Stimulated activated naive CD8-positive, alpha-beta T cell treated with anti-CD3 and anti-CD28 coated beads, Interleukin-15, Interleukin-2, amounts not matched to agents 100 ng/mL and 50 ng/mL, for 24 hours (primary cell): ENCODE data around the gene DLEC1.
"Not testable (repeated sequence)": the region's sequence is repeated elsewhere in the genome, so short reads cannot be mapped to it uniquely, and the experiment has no call there.

Experiments
- H3K27ac Mint-ChIP-seq: one replicate; pipeline ENCODE4 v1.8.0; 2021; ENCODE audit warnings: mild to moderate bottlenecking, mixed read lengths
- H3K27me3 Mint-ChIP-seq: one replicate; pipeline ENCODE4 v1.8.0; 2021; ENCODE audit warnings: mixed read lengths
- H3K36me3 Mint-ChIP-seq: one replicate; pipeline ENCODE4 v1.8.0; 2021; ENCODE audit warnings: low read depth, mixed read lengths
- H3K4me1 Mint-ChIP-seq: one replicate; pipeline ENCODE4 v1.8.0; 2021; ENCODE audit warnings: low read depth, mixed read lengths
- H3K4me3 Mint-ChIP-seq: one replicate; pipeline ENCODE4 v1.8.0; 2021; ENCODE audit warnings: mild to moderate bottlenecking, mixed read lengths
- H3K9me3 Mint-ChIP-seq: one replicate; pipeline ENCODE4 v1.8.0; 2021; ENCODE audit warnings: mixed read lengths

The DLEC1 gene

DNA sequence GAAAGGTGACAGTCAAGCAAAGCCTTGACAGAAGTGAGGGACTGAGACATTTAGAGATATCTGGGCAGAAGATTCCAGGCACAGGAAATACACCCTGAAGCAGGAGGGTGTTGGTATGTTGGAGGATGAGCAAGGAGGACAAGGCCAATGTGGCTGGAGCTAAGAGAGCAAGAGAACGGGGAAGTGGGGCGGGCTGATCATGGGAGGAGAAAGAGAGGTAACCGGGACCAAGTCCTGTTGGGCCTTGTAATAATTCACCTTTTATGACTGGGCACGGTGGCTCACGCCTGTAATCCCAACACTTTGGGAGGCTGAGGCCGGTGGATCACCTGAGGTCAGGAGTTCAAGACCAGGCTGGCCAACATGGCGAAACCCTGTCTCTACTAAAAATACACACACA is 5.4 kb upstream of the DLEC1 start:
- peaks cover 18% of the 10 kb centered on the region for H3K4me1 Mint-ChIP-seq
- not testable (repeated sequence) for H3K4me3 Mint-ChIP-seq, H3K27me3 Mint-ChIP-seq, H3K27ac Mint-ChIP-seq, H3K9me3 Mint-ChIP-seq, H3K36me3 Mint-ChIP-seq

GRCh38 chr3:38034335-38034734 is 4.7 kb upstream of the DLEC1 start:
- not testable (repeated sequence) for H3K4me3 Mint-ChIP-seq, H3K27me3 Mint-ChIP-seq, H3K27ac Mint-ChIP-seq, H3K36me3 Mint-ChIP-seq, H3K9me3 Mint-ChIP-seq
- H3K4me1 Mint-ChIP-seq: peaks cover 24% of the 10 kb centered on the region

- peaks cover 28% of the 10 kb centered on the region for H3K4me1 Mint-ChIP-seq
- no peak overlapping the region for H3K4me3 Mint-ChIP-seq
- H3K27ac Mint-ChIP-seq: no peak overlapping the region
- peaks cover 8% of the 10 kb centered on the region for H3K9me3 Mint-ChIP-seq
- H3K27me3 Mint-ChIP-seq: peaks cover 9% of the 10 kb centered on the region
- peaks cover 4% of the 10 kb centered on the region for H3K36me3 Mint-ChIP-seq
Measured at GRCh38 chr3:38036286-38036685, 2.7 kb upstream of the DLEC1 start.

DNA sequence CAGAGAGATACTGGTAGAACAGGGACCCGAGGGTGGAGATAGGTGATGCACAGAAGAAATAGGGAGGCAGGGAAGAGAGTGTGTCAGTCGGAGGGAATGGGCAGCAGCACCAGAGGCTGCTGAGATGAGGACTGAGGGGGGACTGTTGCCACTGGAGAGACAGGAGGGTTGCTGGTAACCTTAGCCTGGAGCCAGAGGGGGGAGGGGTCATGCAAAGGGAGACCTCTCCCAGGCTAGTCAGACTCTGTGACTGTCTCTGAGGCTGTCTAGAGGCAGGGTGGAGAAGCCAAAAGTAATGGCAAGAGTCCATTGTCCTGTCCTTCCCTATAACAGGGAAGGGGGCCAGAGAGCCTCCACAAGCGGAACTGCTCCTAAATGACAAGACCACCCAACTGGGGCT is 2.1 kb upstream of the DLEC1 start:
- Mint-ChIP-seq H3K36me3 (peaks cover 4% of the 10 kb centered on the region), H3K27ac (no peak overlapping the region), H3K4me3 (no peak overlapping the region), H3K4me1 (peaks cover 28% of the 10 kb centered on the region), H3K27me3 (peaks cover 7% of the 10 kb centered on the region), H3K9me3 (peaks cover 8% of the 10 kb centered on the region)

- H3K36me3 Mint-ChIP-seq: peaks cover 4% of the 10 kb centered on the region
- no peaks in the 10 kb centered on the region for H3K27me3 Mint-ChIP-seq
- peak overlapping the region; percentile 80 for H3K27ac Mint-ChIP-seq
- peaks cover 28% of the 10 kb centered on the region for H3K4me1 Mint-ChIP-seq
- H3K9me3 Mint-ChIP-seq: peaks cover 8% of the 10 kb centered on the region
- peak overlapping the region; percentile 46 for H3K4me3 Mint-ChIP-seq
Measured at GRCh38 chr3:38038447-38038911, 529 bp upstream of the DLEC1 start.

DNA sequence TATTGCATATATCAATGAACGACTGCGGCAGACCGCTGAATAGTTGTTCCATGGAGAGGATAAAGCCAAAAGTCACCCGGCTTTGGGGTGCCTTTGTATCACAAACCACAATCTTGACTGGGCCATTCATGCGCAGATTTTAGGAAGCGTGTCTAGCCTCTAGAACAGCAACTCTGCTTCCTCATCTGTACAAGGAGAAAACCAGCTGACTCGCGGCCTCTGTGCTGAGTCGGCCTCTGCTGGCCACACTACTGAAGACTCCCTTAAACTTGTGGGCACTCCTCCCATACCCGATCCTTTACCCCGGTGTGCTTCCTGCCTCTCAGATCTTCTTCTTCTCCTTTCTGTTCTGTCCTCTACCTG is 872 bp downstream of the DLEC1 start:
- Mint-ChIP-seq H3K36me3 (peaks cover 4% of the 10 kb centered on the region), H3K27ac (peak overlapping the region; percentile 80), H3K4me1 (peaks cover 28% of the 10 kb centered on the region), H3K9me3 (peaks cover 8% of the 10 kb centered on the region), H3K27me3 (no peaks in the 10 kb centered on the region), H3K4me3 (peak overlapping the region; percentile 46)

- Mint-ChIP-seq H3K9me3 (peaks cover 8% of the 10 kb centered on the region), H3K27ac (peak overlapping the region; percentile 80), H3K27me3 (no peaks in the 10 kb centered on the region), H3K36me3 (peaks cover 4% of the 10 kb centered on the region), H3K4me3 (peak overlapping the region; percentile 46), H3K4me1 (peaks cover 28% of the 10 kb centered on the region)
Measured at GRCh38 chr3:38040401-38040800, 1.4 kb downstream of the DLEC1 start.

GRCh38 chr3:38043486-38043885 is 4.5 kb downstream of the DLEC1 start:
- H3K9me3 Mint-ChIP-seq: peaks cover under 1% of the 10 kb centered on the region
- no peaks in the 10 kb centered on the region for H3K36me3 Mint-ChIP-seq
- H3K4me1 Mint-ChIP-seq: peaks cover 20% of the 10 kb centered on the region
- H3K4me3 Mint-ChIP-seq: no peak overlapping the region
- no peaks in the 10 kb centered on the region for H3K27me3 Mint-ChIP-seq
- H3K27ac Mint-ChIP-seq: no peak overlapping the region

- no peaks in the 10 kb centered on the region for H3K27me3 Mint-ChIP-seq
- H3K9me3 Mint-ChIP-seq: no peaks in the 10 kb centered on the region
- H3K36me3 Mint-ChIP-seq: no peaks in the 10 kb centered on the region
- H3K4me3 Mint-ChIP-seq: no peak overlapping the region
- no peak overlapping the region for H3K27ac Mint-ChIP-seq
- H3K4me1 Mint-ChIP-seq: no peaks in the 10 kb centered on the region
Measured at GRCh38 chr3:38046027-38046426, 7.0 kb downstream of the DLEC1 start.

- Mint-ChIP-seq H3K4me3 (no peak overlapping the region), H3K36me3 (no peaks in the 10 kb centered on the region), H3K4me1 (no peaks in the 10 kb centered on the region), H3K27me3 (no peaks in the 10 kb centered on the region), H3K9me3 (no peaks in the 10 kb centered on the region), H3K27ac (no peak overlapping the region)
Measured at GRCh38 chr3:38046821-38047220, 7.8 kb downstream of the DLEC1 start.

DNA sequence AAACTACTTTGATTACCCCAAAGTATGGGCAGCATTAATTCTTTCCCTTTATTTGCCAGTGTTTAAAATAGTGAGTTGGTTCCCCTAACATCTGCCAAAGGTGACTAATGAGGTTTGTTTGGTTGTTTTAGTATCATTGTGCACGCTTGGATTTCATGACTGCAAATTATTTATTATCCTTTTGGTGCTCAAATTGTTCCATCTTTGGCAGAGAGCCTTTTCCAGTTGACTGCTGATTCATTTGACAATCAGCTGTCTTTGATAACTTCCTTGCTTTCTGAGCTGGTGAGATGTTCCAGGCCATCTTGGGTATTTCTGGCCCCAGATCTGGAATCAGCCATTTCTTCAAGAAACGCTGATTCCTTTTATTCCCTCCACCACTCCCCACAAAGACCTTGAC is 8.9 kb downstream of the DLEC1 start:
- Mint-ChIP-seq H3K27ac (no peak overlapping the region), H3K4me3 (no peak overlapping the region), H3K9me3 (no peaks in the 10 kb centered on the region), H3K4me1 (no peaks in the 10 kb centered on the region), H3K36me3 (no peaks in the 10 kb centered on the region), H3K27me3 (no peaks in the 10 kb centered on the region)

GRCh38 chr3:38049358-38050126 is 10.5 kb downstream of the DLEC1 start:
- Mint-ChIP-seq H3K4me1 (no peaks in the 10 kb centered on the region), H3K36me3 (no peaks in the 10 kb centered on the region), H3K4me3 (no peak overlapping the region), H3K27me3 (no peaks in the 10 kb centered on the region), H3K27ac (no peak overlapping the region), H3K9me3 (no peaks in the 10 kb centered on the region)

- Mint-ChIP-seq H3K4me1 (no peaks in the 10 kb centered on the region), H3K27me3 (no peaks in the 10 kb centered on the region), H3K36me3 (no peaks in the 10 kb centered on the region), H3K4me3 (no peak overlapping the region), H3K27ac (no peak overlapping the region), H3K9me3 (no peaks in the 10 kb centered on the region)
Measured at GRCh38 chr3:38051131-38051530, 12.1 kb downstream of the DLEC1 start.

GRCh38 chr3:38053286-38053685 is 14.3 kb downstream of the DLEC1 start:
- H3K27me3 Mint-ChIP-seq, H3K27ac Mint-ChIP-seq, H3K36me3 Mint-ChIP-seq, H3K4me3 Mint-ChIP-seq, H3K9me3 Mint-ChIP-seq, H3K4me1 Mint-ChIP-seq: not testable (repeated sequence)

DNA sequence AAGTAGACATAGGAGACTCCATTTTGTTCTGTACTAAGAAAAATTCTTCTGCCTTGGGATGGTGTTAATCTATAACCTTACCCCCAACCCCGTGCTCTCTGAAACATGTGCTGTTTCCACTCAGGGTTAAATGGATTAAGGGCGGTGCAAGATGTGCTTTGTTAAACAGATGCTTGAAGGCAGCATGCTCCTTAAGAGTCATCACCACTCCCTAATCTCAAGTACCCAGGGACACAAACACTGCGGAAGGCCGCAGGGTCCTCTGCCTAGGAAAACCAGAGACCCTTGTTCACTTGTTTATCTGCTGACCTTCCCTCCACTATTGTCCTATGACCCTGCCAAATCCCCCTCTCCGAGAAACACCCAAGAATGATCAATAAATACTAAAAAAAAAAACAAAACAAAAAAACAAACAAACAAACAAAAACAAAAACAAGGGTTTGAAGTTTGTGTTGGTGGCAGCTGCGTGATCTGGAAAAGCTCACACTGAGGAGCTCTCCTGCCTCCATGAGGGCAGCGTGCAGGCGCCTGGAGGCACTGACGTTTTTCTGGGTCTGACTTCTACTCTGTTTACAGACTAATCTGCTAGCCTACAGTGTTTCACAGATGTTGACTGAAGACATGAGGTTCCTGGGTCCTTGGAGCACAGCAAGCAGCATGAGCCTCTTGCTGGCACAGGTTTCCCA is 14.9 kb downstream of the DLEC1 start:
- H3K4me3 Mint-ChIP-seq, H3K36me3 Mint-ChIP-seq, H3K4me1 Mint-ChIP-seq, H3K9me3 Mint-ChIP-seq, H3K27ac Mint-ChIP-seq, H3K27me3 Mint-ChIP-seq: not testable (repeated sequence)
